H9 (cell line): ENCODE results near the gene C1orf56. TPM values are rescaled to one million over a fixed set of nuclear protein-coding genes. Genes with fewer than 3 reads are reported as not detected.

Experiments
- DNase-seq: peaks from one replicate; pipeline ENCODE4 v3.0.0-alpha.2; 2017
- H2AFZ ChIP-seq: one replicate; pipeline ENCODE4 v1.6.1; 2013; ENCODE audit warnings: mild to moderate bottlenecking, low read length, control low read depth, moderate library complexity
- H2AK5ac ChIP-seq: 2 replicates; pipeline ENCODE4 v1.6.1; 2013; ENCODE audit warnings: low read length, control low read depth, mixed read lengths; ENCODE audit not compliant: insufficient read length
- H2BK120ac ChIP-seq: one replicate; pipeline ENCODE4 v1.6.1; 2013; ENCODE audit warnings: low read depth, mild to moderate bottlenecking, low read length, control low read depth, inconsistent platforms; ENCODE audit not compliant: poor library complexity, severe bottlenecking
- H2BK12ac ChIP-seq: 2 replicates; pipeline ENCODE4 v1.6.1; 2013; ENCODE audit warnings: low read length, control low read depth, mixed read lengths, low read depth; ENCODE audit not compliant: insufficient read length
- H2BK15ac ChIP-seq: 2 replicates; pipeline ENCODE4 v1.6.1; 2013; ENCODE audit warnings: low read depth, low read length, control low read depth
- H2BK20ac ChIP-seq: one replicate; pipeline ENCODE4 v1.6.1; 2013; ENCODE audit warnings: low read depth, mild to moderate bottlenecking, low read length, control low read depth, inconsistent platforms; ENCODE audit not compliant: poor library complexity, severe bottlenecking
- H2BK5ac ChIP-seq: 2 replicates; pipeline ENCODE4 v1.6.1; 2013; ENCODE audit warnings: low read length, control low read depth, mixed read lengths; ENCODE audit not compliant: insufficient read length
- H3K14ac ChIP-seq: 2 replicates; pipeline ENCODE4 v1.6.1; 2013; ENCODE audit warnings: low read length, control low read depth; ENCODE audit not compliant: insufficient read depth
- H3K18ac ChIP-seq: 2 replicates; pipeline ENCODE4 v1.6.1; 2013; ENCODE audit warnings: low read depth, mild to moderate bottlenecking, mixed read lengths, low read length, control low read depth; ENCODE audit not compliant: insufficient read length
- H3K23ac ChIP-seq: 2 replicates; pipeline ENCODE4 v1.6.1; 2013; ENCODE audit warnings: low read length, control low read depth, mixed read lengths, low read depth; ENCODE audit not compliant: insufficient read length
- H3K23me2 ChIP-seq: 2 replicates; pipeline ENCODE4 v1.6.1; 2013; ENCODE audit warnings: low read depth, mild to moderate bottlenecking, mixed read lengths, low read length, control low read depth; ENCODE audit not compliant: insufficient read length, poor library complexity, severe bottlenecking
- H3K27ac ChIP-seq: 2 replicates; pipeline ENCODE4 v1.5.1; 2013; ENCODE audit warnings: low read length, control low read depth, mixed read lengths, low read depth; ENCODE audit not compliant: insufficient read length
- H3K27me3 ChIP-seq: 2 replicates; pipeline ENCODE4 v1.6.1; 2013; ENCODE audit warnings: low read length, control low read depth, inconsistent platforms; ENCODE audit not compliant: insufficient read depth
- H3K4ac ChIP-seq: 2 replicates; pipeline ENCODE4 v1.6.1; 2013; ENCODE audit warnings: low read depth, mild to moderate bottlenecking, control low read depth, inconsistent platforms, low read length, moderate library complexity
- H3K4me1 ChIP-seq: 2 replicates; pipeline ENCODE4 v1.6.1; 2013; ENCODE audit warnings: low read length, control low read depth, inconsistent platforms; ENCODE audit not compliant: insufficient read depth
- H3K4me2 ChIP-seq: 2 replicates; pipeline ENCODE4 v1.6.1; 2013; ENCODE audit warnings: low read length, control low read depth, mixed read lengths; ENCODE audit not compliant: insufficient read length, insufficient read depth
- H3K56ac ChIP-seq: 2 replicates; pipeline ENCODE4 v1.6.1; 2013; ENCODE audit warnings: low read depth, mild to moderate bottlenecking, mixed read lengths, low read length, control low read depth; ENCODE audit not compliant: insufficient read length
- H3K79me1 ChIP-seq: 2 replicates; pipeline ENCODE4 v1.6.1; 2013; ENCODE audit warnings: low read depth, mild to moderate bottlenecking, moderate library complexity, low read length, control low read depth, inconsistent platforms; ENCODE audit not compliant: insufficient read depth, poor library complexity, severe bottlenecking
- H3K79me2 ChIP-seq: 2 replicates; pipeline ENCODE4 v1.6.1; 2013; ENCODE audit warnings: low read length, control low read depth, inconsistent platforms; ENCODE audit not compliant: insufficient read depth
- H3K9ac ChIP-seq: 2 replicates; pipeline ENCODE4 v1.6.1; 2013; ENCODE audit warnings: low read length, control low read depth, mixed read lengths; ENCODE audit not compliant: insufficient read length; ENCODE audit errors: extremely low read depth
- H3K9me3 ChIP-seq: one replicate; pipeline ENCODE4 v1.6.1; 2013; ENCODE audit warnings: low read depth, low read length, inconsistent platforms; ENCODE audit not compliant: control insufficient read depth
- H3T11ph ChIP-seq: one replicate; pipeline ENCODE4 v1.6.1; 2013; ENCODE audit warnings: mild to moderate bottlenecking, low read length, control low read depth, inconsistent platforms
- H4K20me1 ChIP-seq: one replicate; pipeline ENCODE4 v1.6.1; 2013; ENCODE audit not compliant: control insufficient read depth, insufficient read length, insufficient read depth
- H4K5ac ChIP-seq: 2 replicates; pipeline ENCODE4 v1.6.1; 2013; ENCODE audit warnings: low read depth, mild to moderate bottlenecking, mixed read lengths, low read length, control low read depth; ENCODE audit not compliant: insufficient read length
- H4K8ac ChIP-seq: replicated peaks from 2 replicates; pipeline ENCODE4 v1.6.1; 2013; ENCODE audit warnings: low read length, control low read depth, mixed read lengths, low read depth; ENCODE audit not compliant: insufficient read length
- H4K91ac ChIP-seq: 2 replicates; pipeline ENCODE4 v1.6.1; 2013; ENCODE audit warnings: low read depth, mild to moderate bottlenecking, moderate library complexity, mixed read lengths, low read length, control low read depth; ENCODE audit not compliant: insufficient read length
- H3K27ac Mint-ChIP-seq, 3 experiments: 2 replicates in 2 of 3; 3 replicates in 1 of 3; pipeline ENCODE4 v1.8.0; 2020 to 2021; ENCODE audit warnings: mixed read lengths in 3 of 3, mild to moderate bottlenecking in 1 of 3, moderate library complexity in 1 of 3
- H3K27me3 Mint-ChIP-seq: 2 replicates; pipeline ENCODE4 v1.8.0; 2021; ENCODE audit warnings: low read depth, mild to moderate bottlenecking, moderate library complexity, mixed read lengths
- H3K36me3 Mint-ChIP-seq, 3 experiments: 2 replicates in 2 of 3; 3 replicates in 1 of 3; pipeline ENCODE4 v1.8.0; 2020 to 2021; ENCODE audit warnings: low read depth in 3 of 3, mixed read lengths in 3 of 3; ENCODE audit not compliant: insufficient read depth in 1 of 3
- H3K4me1 Mint-ChIP-seq, 2 experiments: 2 replicates each; pipeline ENCODE4 v1.8.0; 2020; ENCODE audit warnings: mixed read lengths in 2 of 2
- H3K4me3 Mint-ChIP-seq, 2 experiments: 2 replicates in 1 of 2; 3 replicates in 1 of 2; pipeline ENCODE4 v1.8.0; 2020 to 2021; ENCODE audit warnings: mild to moderate bottlenecking in 2 of 2, mixed read lengths in 2 of 2, moderate library complexity in 1 of 2
- H3K9me3 Mint-ChIP-seq, 2 experiments: 2 replicates in 1 of 2; 3 replicates in 1 of 2; pipeline ENCODE4 v1.8.0; 2020; ENCODE audit warnings: mild to moderate bottlenecking in 2 of 2, mixed read lengths in 2 of 2, moderate library complexity in 1 of 2
- CTCF ChIP-seq: fragments of 200-600 bp; sonication (generic); conservative IDR thresholded peaks from 3 replicates; pipeline ENCODE4 v1.8.0; 2021; ENCODE audit warnings: antibody characterized with exemption, mild to moderate bottlenecking
- WGBS: extraction: QIAGEN DNeasy Blood & Tissue Kit; methylation state at CpG from one replicate; pipeline ENCODE4 v1.1.7; 2013; ENCODE audit warnings: missing lambda C conversion rate, low lambda C conversion rate, mixed read lengths; ENCODE audit not compliant: insufficient read length; ENCODE audit errors: extremely low coverage; 5-methylcytosine and 5-hydroxymethylcytosine counted together
- total RNA-seq: library from RNA; stranded (reverse); gene quantifications from 2 replicates; pipeline ENCODE4 v1.2.1, GENCODE V29; 2021

The C1orf56 gene
- total RNA-seq, 1 experiment from 2014 or later, result 4.8 TPM

- no peaks in the 10 kb centered on the region for H3K79me2 ChIP-seq
- no peak overlapping the region for H4K8ac ChIP-seq
- no peak overlapping the region for H3K23ac ChIP-seq
- Mint-ChIP-seq H3K36me3 (peaks cover 9 to 41% (median 34%) of the 10 kb centered on the region in 3 experiments; a peak in 6 of 7 replicates), H3K9me3 (no peaks in the 10 kb centered on the region), H3K27ac (peak overlapping the region in 1 of 3 experiments; percentile 61; a peak in 1 of 7 replicates), H3K4me3 (peak overlapping the region in 1 of 2 experiments; percentile 53; a peak in 2 of 5 replicates), H3K27me3 (no peaks in the 10 kb centered on the region), H3K4me1 (peaks cover 17 to 19% of the 10 kb centered on the region in 2 experiments)
- H3K23me2 ChIP-seq, result peaks cover 4% of the 10 kb centered on the region
- H2BK5ac ChIP-seq, result no peak overlapping the region
- no peak overlapping the region for H2BK12ac ChIP-seq
- TF ChIP-seq CTCF, result no peak
- H2BK120ac ChIP-seq, result no peak overlapping the region
- no peak overlapping the region for H3K56ac ChIP-seq
- H3T11ph ChIP-seq, result no peak overlapping the region
- no peak overlapping the region for H3K9ac ChIP-seq
- no peaks in the 10 kb centered on the region for H3K9me3 ChIP-seq
- H3K4ac ChIP-seq, result no peak overlapping the region
- no peak overlapping the region for H2BK20ac ChIP-seq
- no CpG with 5 or more reads among the region's 2 CpGs for WGBS
- H3K14ac ChIP-seq, result no peak overlapping the region
- no peaks in the 10 kb centered on the region for H3K79me1 ChIP-seq
- no peak overlapping the region for H4K91ac ChIP-seq
- H2BK15ac ChIP-seq, result no peak overlapping the region
- DNase-seq, result no peak
- H2AK5ac ChIP-seq, result no peak overlapping the region
- H3K27me3 ChIP-seq, result no peaks in the 10 kb centered on the region
- H3K4me1 ChIP-seq, result no peaks in the 10 kb centered on the region; the same call in 1 of the 2 replicates
- no peaks in the 10 kb centered on the region for H4K20me1 ChIP-seq
- no peak overlapping the region for H3K4me2 ChIP-seq
- H3K27ac ChIP-seq, result no peak overlapping the region
- H4K5ac ChIP-seq, result no peak overlapping the region
- H2AFZ ChIP-seq, result no peak overlapping the region
- H3K18ac ChIP-seq, result no peak overlapping the region
Observed at GRCh38 chr1:151050051-151050688, 2.6 kb downstream of the C1orf56 start.
